GM21423 (cell line): ENCODE data around the gene CYP4V2.

Experiments
- ATAC-seq: cut with Tn5 transposase; IDR thresholded peaks from one replicate; pipeline ENCODE4 v1.9.1; 2021; ENCODE audit warnings: mild to moderate bottlenecking, moderate library complexity; ENCODE audit not compliant: unreplicated experiment

Gene CYP4V2

GRCh38 chr4:186188107-186188506 lies 3.3 kb upstream of the CYP4V2 start:
- ATAC-seq = no peak

GRCh38 chr4:186189656-186190055 lies 1.7 kb upstream of the CYP4V2 start:
- ATAC-seq = no peak

- ATAC-seq = peak; percentile 34
Observed at GRCh38 chr4:186190581-186191199, 677 bp upstream of the CYP4V2 start.

GRCh38 chr4:186192066-186192612 lies 772 bp downstream of the CYP4V2 start:
- peak; percentile 16 for ATAC-seq

GRCh38 chr4:186193851-186194250 lies 2.5 kb downstream of the CYP4V2 start:
- no peak for ATAC-seq

GRCh38 chr4:186196063-186196462 lies 4.7 kb downstream of the CYP4V2 start:
- no peak for ATAC-seq

GRCh38 chr4:186200516-186200915 lies 9.1 kb downstream of the CYP4V2 start:
- no peak for ATAC-seq

- no peak for ATAC-seq
Observed at GRCh38 chr4:186201010-186201409, 9.6 kb downstream of the CYP4V2 start.

- ATAC-seq = peak; percentile 80
Observed at GRCh38 chr4:186201535-186202230, 10.3 kb downstream of the CYP4V2 start.

- ATAC-seq = no peak
Observed at GRCh38 chr4:186202490-186203140, 11.2 kb downstream of the CYP4V2 start.

GRCh38 chr4:186203406-186203805 lies 12.0 kb downstream of the CYP4V2 start:
- ATAC-seq = no peak

- no peak for ATAC-seq
Observed at GRCh38 chr4:186204103-186204559, 12.8 kb downstream of the CYP4V2 start.

- no peak for ATAC-seq
Observed at GRCh38 chr4:186204686-186205085, 13.3 kb downstream of the CYP4V2 start.

- no peak for ATAC-seq
Observed at GRCh38 chr4:186205156-186205555, 13.8 kb downstream of the CYP4V2 start.

- no peak for ATAC-seq
Observed at GRCh38 chr4:186216465-186217024, 25.2 kb downstream of the CYP4V2 start.

- ATAC-seq = no peak
Observed at GRCh38 chr4:186217733-186218293, 26.4 kb downstream of the CYP4V2 start.

- no peak for ATAC-seq
Observed at GRCh38 chr4:186221624-186222023, 30.3 kb downstream of the CYP4V2 start.

- no peak for ATAC-seq
Observed at GRCh38 chr4:186225848-186226247, 34.5 kb downstream of the CYP4V2 start.

GRCh38 chr4:186226521-186227189 lies 35.3 kb downstream of the CYP4V2 start:
- ATAC-seq = no peak

GRCh38 chr4:186227221-186227620 lies 35.9 kb downstream of the CYP4V2 start, which contains the start of gene KLKB1:
Gene KLKB1, plus strand, starts transcription at chr4:186227507. Its CDS starts 689 bp downstream, at chr4:186228196.
- no peak for ATAC-seq
